CD4-positive, alpha-beta memory T cell (primary cell): ENCODE measurements around the gene RASSF7. TPM values are rescaled to one million over a fixed set of nuclear protein-coding genes. Genes with fewer than 3 reads are reported as not detected.
A peak's percentile ranks its signal among the peaks of the same experiment; 100 is the strongest.

ENCODE experiments used
- CTCF ChIA-PET: fragments of 350-600 bp; sonication (Branson Sonifier 250); formaldehyde crosslinking; loops from one replicate; lab custom pipeline; 2021; ENCODE audit warnings: inconsistent platforms; ENCODE audit not compliant: partially characterized antibody; lab: Charles Lee
- POLR2A ChIA-PET: fragments of 350-600 bp; sonication (Branson Sonifier 250); formaldehyde crosslinking; loops from one replicate; lab custom pipeline; 2021; ENCODE audit not compliant: partially characterized antibody; lab: Charles Lee
- DNase-seq, 5 donors: peaks; one replicate each; pipeline versions ENCODE4 v3.0.0 to v3.0.0-alpha.2; 2020 to 2022; ENCODE audit warnings: mixed read lengths in 1 of 5
- H3K27ac ChIP-seq: one replicate; pipeline ENCODE4 v1.7.0; 2013; ENCODE audit warnings: low read depth, low read length
- H3K27me3 ChIP-seq: 2 replicates; pipeline ENCODE4 v1.7.0; 2013; ENCODE audit warnings: mild to moderate bottlenecking, low read length, moderate library complexity; ENCODE audit not compliant: insufficient read depth
- H3K36me3 ChIP-seq: 2 replicates; pipeline ENCODE4 v1.7.0; 2013; ENCODE audit warnings: mild to moderate bottlenecking, low read length, moderate library complexity; ENCODE audit not compliant: insufficient read depth
- H3K4me1 ChIP-seq: 2 replicates; pipeline ENCODE4 v1.7.0; 2013; ENCODE audit warnings: mild to moderate bottlenecking, low read length, moderate library complexity; ENCODE audit not compliant: insufficient read depth
- H3K4me3 ChIP-seq, 2 donors: one replicate each; pipeline ENCODE4 v1.7.0; 2013; ENCODE audit warnings: low read length in 2 of 2, mild to moderate bottlenecking in 1 of 2
- H3K9me3 ChIP-seq, 2 donors: one replicate each; pipeline ENCODE4 v1.7.0; 2013; ENCODE audit warnings: low read length in 2 of 2, control low read depth in 1 of 2; ENCODE audit not compliant: control insufficient read depth in 1 of 2
- H3K27ac Mint-ChIP-seq, 7 donors: one replicate each; pipeline ENCODE4 v1.8.0; 2020 to 2021; ENCODE audit warnings: mixed read lengths in 7 of 7, mild to moderate bottlenecking in 6 of 7, inconsistent platforms in 3 of 7, moderate library complexity in 3 of 7
- H3K27me3 Mint-ChIP-seq, 2 donors: one replicate each; pipeline ENCODE4 v1.8.0; 2020 to 2021; ENCODE audit warnings: mixed read lengths in 2 of 2
- H3K36me3 Mint-ChIP-seq, 2 donors: one replicate each; pipeline ENCODE4 v1.8.0; 2020 to 2021; ENCODE audit warnings: mixed read lengths in 2 of 2, inconsistent platforms in 1 of 2, mild to moderate bottlenecking in 1 of 2
- H3K4me1 Mint-ChIP-seq, 4 donors: one replicate each; pipeline ENCODE4 v1.8.0; 2020 to 2021; ENCODE audit warnings: mixed read lengths in 4 of 4, mild to moderate bottlenecking in 1 of 4
- H3K4me3 Mint-ChIP-seq, 8 donors: one replicate each; pipeline ENCODE4 v1.8.0; 2020 to 2021; ENCODE audit warnings: mixed read lengths in 8 of 8, mild to moderate bottlenecking in 7 of 8, moderate library complexity in 6 of 8, inconsistent platforms in 3 of 8
- H3K9me3 Mint-ChIP-seq, 8 donors: one replicate each; pipeline ENCODE4 v1.8.0; 2020 to 2021; ENCODE audit warnings: mixed read lengths in 8 of 8, mild to moderate bottlenecking in 5 of 8, inconsistent platforms in 3 of 8, moderate library complexity in 1 of 8
- intact Hi-C: fragments of 100-400 bp; cut with micrococcal nuclease; formaldehyde crosslinking; loops from one replicate; pipeline ENCODE4 v1.15.1; 2023
- polyA plus RNA-seq, 2 donors: library from polyadenylated mRNA; unstranded; fragments of 300-500 nt; fragmentation: Illumina TruSeq; gene quantifications; one replicate each; pipeline ENCODE4 v1.2.3, GENCODE V29; 2021
- total RNA-seq, 2 experiments: library from RNA; stranded (reverse); gene quantifications; one replicate each; pipeline ENCODE4 v1.2.3, GENCODE V29; 2021

RASSF7 gene
- total and polyA plus RNA-seq, 4 experiments from 2014 or later = 38.4 to 55.2 (median 48.2) TPM

DNA sequence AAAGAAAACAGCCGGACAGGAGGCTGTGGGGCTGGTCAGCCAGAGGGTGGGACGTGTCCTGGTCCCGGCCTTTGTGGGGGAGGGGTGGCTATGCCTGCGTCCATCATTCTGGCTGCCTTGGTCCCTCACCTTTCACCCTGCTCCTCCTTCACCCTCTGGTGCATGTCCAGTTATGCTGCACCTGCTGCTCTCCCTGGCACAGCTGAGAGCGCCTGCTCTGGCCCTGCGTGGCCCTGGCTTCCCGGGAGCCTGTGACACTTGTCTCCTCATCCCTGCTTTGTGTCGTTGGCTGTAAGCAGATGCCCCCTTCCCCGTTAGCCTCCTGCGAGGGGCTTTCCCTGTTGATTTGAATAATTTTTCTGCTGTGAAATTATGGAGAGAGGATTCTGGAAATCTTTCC is 32.1 kb downstream of the RASSF7 start:
- Mint-ChIP-seq H3K9me3 (peaks cover 0 to 2% (median 0%) of the 10 kb centered on the region in 8 donors), H3K4me3 (no peak overlapping the region), H3K27ac (no peak overlapping the region), H3K27me3 (no peaks in the 10 kb centered on the region), H3K4me1 (peaks cover 13 to 18% (median 15%) of the 10 kb centered on the region in 4 donors), H3K36me3 (peaks cover 30 to 74% of the 10 kb centered on the region in 2 donors)
- ChIA-PET CTCF (no interaction called here), POLR2A (no interaction called here)
- peak in 1 of 5 donors; percentile 19 for DNase-seq
- H3K9me3 ChIP-seq = no peaks in the 10 kb centered on the region
- H3K4me1 ChIP-seq = peaks cover 9% of the 10 kb centered on the region
- peaks cover 64% of the 10 kb centered on the region for H3K36me3 ChIP-seq
- intact Hi-C loops = no loop called here
- no peak overlapping the region for H3K27ac ChIP-seq
- no peak overlapping the region for H3K4me3 ChIP-seq
- no peaks in the 10 kb centered on the region for H3K27me3 ChIP-seq

DNA sequence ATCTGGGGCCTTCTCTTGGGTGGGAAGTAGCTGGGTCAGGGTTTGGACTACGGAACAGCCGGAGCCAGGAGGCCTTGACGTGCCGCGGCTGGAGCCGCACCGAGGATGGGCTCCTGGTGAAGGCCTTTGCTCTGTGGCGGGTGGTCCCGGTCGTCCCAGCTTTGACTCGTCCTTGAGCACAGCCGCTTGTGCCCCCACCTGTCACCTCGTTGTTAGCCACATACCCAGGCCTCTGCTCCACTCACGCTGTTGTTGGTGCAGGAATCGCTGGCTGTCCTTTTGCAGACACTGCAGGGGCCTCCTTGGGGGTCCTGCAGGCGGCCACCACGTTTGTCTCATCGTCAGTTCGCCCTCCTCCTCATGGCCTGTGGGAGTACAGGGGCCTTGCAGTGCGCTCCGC is 32.6 kb downstream of the RASSF7 start:
- Histone ChIP-seq H3K4me3 (no peak overlapping the region), H3K27me3 (no peaks in the 10 kb centered on the region), H3K27ac (no peak overlapping the region), H3K36me3 (peaks cover 68% of the 10 kb centered on the region), H3K4me1 (peaks cover 5% of the 10 kb centered on the region), H3K9me3 (no peaks in the 10 kb centered on the region)
- CTCF ChIA-PET = no interaction called here
- peak in 1 of 5 donors; percentile 26 for DNase-seq
- POLR2A ChIA-PET = no interaction called here
- no peak overlapping the region for H3K4me3 Mint-ChIP-seq
- intact Hi-C loops = no loop called here
- peaks cover 9 to 14% (median 11%) of the 10 kb centered on the region in 4 donors for H3K4me1 Mint-ChIP-seq
- H3K36me3 Mint-ChIP-seq = peaks cover 29 to 72% of the 10 kb centered on the region in 2 donors
- H3K27me3 Mint-ChIP-seq = no peaks in the 10 kb centered on the region
- no peak overlapping the region for H3K27ac Mint-ChIP-seq
- peaks cover 0 to 2% (median 0%) of the 10 kb centered on the region in 8 donors for H3K9me3 Mint-ChIP-seq

DNA sequence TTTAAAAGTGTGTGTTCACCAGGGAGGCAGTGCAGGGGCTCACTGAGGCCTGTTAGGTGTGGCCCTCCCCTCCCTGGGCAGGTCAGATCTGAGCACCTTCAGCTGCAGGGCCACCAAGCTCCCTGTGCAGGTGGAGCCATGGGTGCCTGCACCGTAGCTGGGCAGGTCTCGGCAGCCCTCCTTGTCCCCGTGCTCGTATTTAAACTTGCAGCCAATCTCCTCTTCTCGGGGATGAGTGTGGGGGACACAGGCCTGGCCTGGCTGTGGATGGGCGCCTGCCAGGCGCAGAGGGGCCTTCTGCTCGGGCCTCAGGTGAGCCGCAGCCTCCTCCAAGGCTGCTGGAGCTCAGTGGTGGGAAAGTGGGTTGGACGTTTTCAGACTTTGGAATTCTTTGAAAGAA is 34.6 kb downstream of the RASSF7 start:
- H3K36me3 Mint-ChIP-seq = peaks cover 25 to 63% of the 10 kb centered on the region in 2 donors
- ChIA-PET POLR2A (no interaction called here), CTCF (interaction anchor here (1.2 kb wide), 1 partner anchor 41 kb away, joined by 3 read pairs; no protein-coding TSS in a partner anchor)
- no peaks in the 10 kb centered on the region for H3K9me3 Mint-ChIP-seq
- H3K27ac ChIP-seq = no peak overlapping the region
- peaks cover 73% of the 10 kb centered on the region for H3K36me3 ChIP-seq
- H3K9me3 ChIP-seq = no peaks in the 10 kb centered on the region
- intact Hi-C loops = no loop called here
- no peak overlapping the region for H3K4me3 Mint-ChIP-seq
- peaks cover 5% of the 10 kb centered on the region for H3K4me1 ChIP-seq
- no peaks in the 10 kb centered on the region for H3K27me3 Mint-ChIP-seq
- H3K4me3 ChIP-seq = no peak overlapping the region
- peak overlapping the region in 1 of 7 donors; percentile 47 for H3K27ac Mint-ChIP-seq
- H3K27me3 ChIP-seq = no peaks in the 10 kb centered on the region
- H3K4me1 Mint-ChIP-seq = peaks cover 8 to 13% (median 11%) of the 10 kb centered on the region in 4 donors
- DNase-seq = peak in 1 of 5 donors; percentile 17

DNA sequence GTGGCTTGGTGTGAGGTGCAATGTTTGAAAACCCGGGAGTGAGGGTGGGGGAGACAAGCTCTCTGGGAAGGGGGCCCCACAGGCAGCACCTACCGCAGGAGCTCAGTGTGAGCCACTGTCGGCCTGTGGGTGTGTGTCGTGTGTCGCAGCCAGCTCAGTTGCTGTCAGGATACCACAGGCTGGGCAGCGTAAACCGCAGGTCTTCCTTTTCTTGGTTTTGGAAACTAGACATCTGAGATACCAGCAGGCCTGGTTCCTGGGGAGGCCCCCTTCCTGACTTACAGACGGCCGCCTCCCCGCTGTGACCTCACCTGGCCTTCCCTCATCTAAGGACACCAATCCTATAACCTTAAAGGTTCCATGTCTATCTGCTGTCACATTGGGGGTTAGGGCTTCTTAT is 35.6 kb downstream of the RASSF7 start:
- no peaks in the 10 kb centered on the region for H3K27me3 ChIP-seq
- H3K9me3 ChIP-seq = no peaks in the 10 kb centered on the region
- Mint-ChIP-seq H3K9me3 (no peaks in the 10 kb centered on the region), H3K27ac (peak overlapping the region in 3 of 7 donors; percentile 19 to 59 (median 36)), H3K27me3 (no peaks in the 10 kb centered on the region), H3K4me3 (peak overlapping the region in 1 of 8 donors; percentile 40), H3K4me1 (peaks cover 8 to 13% (median 11%) of the 10 kb centered on the region in 4 donors), H3K36me3 (peaks cover 26 to 58% of the 10 kb centered on the region in 2 donors)
- ChIA-PET POLR2A (no interaction called here), CTCF (no interaction called here)
- no peak overlapping the region for H3K27ac ChIP-seq
- intact Hi-C loops = no loop called here
- H3K4me3 ChIP-seq = no peak overlapping the region
- DNase-seq = peak in 1 of 5 donors; percentile 39
- peaks cover 5% of the 10 kb centered on the region for H3K4me1 ChIP-seq
- peaks cover 71% of the 10 kb centered on the region for H3K36me3 ChIP-seq

DNA sequence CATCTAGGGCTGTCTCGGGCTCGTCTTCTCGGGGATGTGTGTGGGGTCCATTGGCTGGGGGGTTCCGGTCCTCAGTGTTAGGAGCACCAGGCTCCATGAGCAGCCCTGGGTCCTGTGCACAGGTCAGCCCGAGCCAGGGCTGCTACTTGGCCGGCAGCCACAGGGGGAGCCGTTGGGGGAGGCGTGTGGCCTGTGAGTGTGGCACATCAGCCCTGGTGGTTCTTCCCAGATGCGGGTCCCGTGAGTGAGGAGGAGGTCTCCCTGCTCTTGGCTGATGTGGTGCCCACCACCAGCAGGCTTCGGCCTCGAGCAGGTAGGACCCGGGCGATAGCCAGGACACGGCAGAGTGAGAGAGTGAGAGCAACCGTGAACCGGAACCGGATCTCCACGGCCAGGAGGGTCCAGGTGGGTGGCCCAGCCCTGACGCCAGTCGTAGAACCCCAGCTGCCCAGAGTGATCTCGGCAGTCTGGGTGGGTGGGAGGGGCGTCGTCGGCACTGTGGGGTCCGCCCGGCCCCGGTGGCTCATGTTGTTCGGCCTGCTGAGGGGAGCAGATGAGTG is 36.5 kb downstream of the RASSF7 start:
- peaks cover 34 to 59% of the 10 kb centered on the region in 2 donors for H3K36me3 Mint-ChIP-seq
- no peaks in the 10 kb centered on the region for H3K9me3 Mint-ChIP-seq
- ChIA-PET CTCF (no interaction called here), POLR2A (no interaction called here)
- H3K4me3 Mint-ChIP-seq = no peak overlapping the region
- intact Hi-C loops = no loop called here
- H3K4me1 Mint-ChIP-seq = peaks cover 8 to 13% (median 10%) of the 10 kb centered on the region in 4 donors
- H3K4me1 ChIP-seq = peaks cover 5% of the 10 kb centered on the region
- no peaks in the 10 kb centered on the region for H3K27me3 ChIP-seq
- H3K36me3 ChIP-seq = peaks cover 76% of the 10 kb centered on the region
- H3K27ac Mint-ChIP-seq = peak overlapping the region in 3 of 7 donors; percentile 26 to 90 (median 80)
- DNase-seq = peak in 1 of 5 donors; percentile 21
- H3K27ac ChIP-seq = no peak overlapping the region
- H3K27me3 Mint-ChIP-seq = no peaks in the 10 kb centered on the region
- no peaks in the 10 kb centered on the region for H3K9me3 ChIP-seq
- H3K4me3 ChIP-seq = no peak overlapping the region

DNA sequence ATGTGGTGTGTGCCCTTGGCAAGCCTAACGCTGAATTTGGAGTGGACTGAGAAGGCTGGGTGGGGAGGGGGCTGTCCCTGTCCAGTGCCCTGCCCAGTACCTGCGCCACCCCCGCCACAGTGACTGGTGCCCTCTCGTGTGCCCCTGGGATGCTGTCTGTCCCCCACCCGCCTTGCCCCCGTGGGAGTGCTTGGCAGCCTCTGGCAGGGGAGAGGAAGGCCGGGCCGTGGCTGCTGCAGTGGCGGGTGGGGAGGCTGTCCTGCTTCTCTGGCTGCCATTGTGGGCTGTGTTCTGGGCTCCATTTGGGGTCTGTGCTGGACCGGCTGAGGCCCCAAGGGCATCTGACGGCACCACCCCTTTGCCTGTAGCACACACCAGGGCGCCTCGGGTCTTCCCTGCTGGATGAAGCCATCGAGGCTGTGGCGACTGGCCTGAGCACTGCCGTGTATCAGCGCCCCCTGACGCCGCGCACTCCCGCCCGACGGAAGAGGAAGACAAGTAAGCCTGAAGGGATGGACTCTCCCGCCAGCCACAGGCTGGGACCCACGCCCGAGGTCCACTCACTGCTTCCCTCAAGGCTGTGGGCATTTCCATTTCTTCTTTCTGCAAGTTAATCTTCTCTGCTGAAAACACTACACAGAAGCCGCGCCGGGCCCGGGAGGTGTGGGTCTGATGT is 37.4 kb downstream of the RASSF7 start:
- Histone ChIP-seq H3K36me3 (peaks cover 70% of the 10 kb centered on the region), H3K27ac (no peak overlapping the region), H3K9me3 (no peaks in the 10 kb centered on the region), H3K27me3 (no peaks in the 10 kb centered on the region), H3K4me1 (peaks cover 5% of the 10 kb centered on the region), H3K4me3 (no peak overlapping the region)
- Mint-ChIP-seq H3K9me3 (no peaks in the 10 kb centered on the region), H3K4me1 (peaks cover 8 to 13% (median 10%) of the 10 kb centered on the region in 4 donors), H3K27me3 (no peaks in the 10 kb centered on the region), H3K36me3 (peaks cover 28 to 54% of the 10 kb centered on the region in 2 donors), H3K27ac (no peak overlapping the region), H3K4me3 (no peak overlapping the region)
- POLR2A ChIA-PET = no interaction called here
- intact Hi-C loops = no loop called here
- peak in 1 of 5 donors; percentile 27 for DNase-seq
- CTCF ChIA-PET = no interaction called here

DNA sequence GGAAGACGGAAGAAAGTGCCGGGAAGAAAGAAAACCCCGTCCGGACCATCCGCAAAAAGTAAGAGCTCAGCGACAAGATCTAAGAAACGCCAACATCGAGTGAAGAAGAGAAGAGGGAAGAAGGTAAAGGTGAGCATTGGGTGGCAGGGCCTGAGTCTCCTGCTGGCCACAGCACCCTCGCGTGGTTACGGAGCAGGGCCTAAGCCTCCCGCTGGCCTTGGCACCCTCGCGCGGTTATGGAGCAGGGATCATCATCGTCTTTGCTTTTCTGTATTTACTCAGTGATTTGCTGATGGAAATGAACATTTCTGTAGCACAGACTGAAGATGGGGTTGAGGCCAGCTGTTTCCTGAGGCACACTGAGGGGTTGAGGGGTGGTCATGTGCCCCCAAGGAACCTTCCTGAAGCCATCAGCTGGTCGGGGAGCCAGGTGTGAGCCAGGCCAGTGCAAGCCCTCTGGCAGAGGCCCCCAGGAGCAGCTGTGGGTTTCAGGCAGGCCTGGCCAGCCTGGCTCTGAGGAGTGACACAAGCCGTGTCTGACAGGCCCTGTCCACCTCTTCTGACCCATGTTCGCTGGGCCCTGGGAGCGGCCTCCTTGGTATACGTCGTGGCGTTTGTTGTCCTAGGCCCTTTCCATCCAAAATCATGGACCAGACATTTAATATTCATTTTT is 40.9 kb downstream of the RASSF7 start:
- peak overlapping the region in 2 of 7 donors; percentile 22 to 60 for H3K27ac Mint-ChIP-seq
- H3K27ac ChIP-seq = no peak overlapping the region
- peak in 1 of 5 donors; percentile 8 for DNase-seq
- POLR2A ChIA-PET = interaction anchor here (0.7 to 1.2 kb wide), 3 partner anchors 11 to 138 kb away, joined by 3 to 4 read pairs (median 3); partner anchors contain the start of gene IRF7
- peaks cover 35 to 48% of the 10 kb centered on the region in 2 donors for H3K36me3 Mint-ChIP-seq
- CTCF ChIA-PET = no interaction called here
- H3K27me3 Mint-ChIP-seq = no peaks in the 10 kb centered on the region
- peaks cover 0 to 5% (median under 1%) of the 10 kb centered on the region in 4 donors for H3K4me1 Mint-ChIP-seq
- no peak overlapping the region for H3K4me3 ChIP-seq
- H3K9me3 ChIP-seq = no peaks in the 10 kb centered on the region
- intact Hi-C loops = no loop called here
- no peaks in the 10 kb centered on the region for H3K4me1 ChIP-seq
- H3K27me3 ChIP-seq = no peaks in the 10 kb centered on the region
- no peak overlapping the region for H3K4me3 Mint-ChIP-seq
- no peaks in the 10 kb centered on the region for H3K9me3 Mint-ChIP-seq
- peaks cover 70% of the 10 kb centered on the region for H3K36me3 ChIP-seq
